IPS-11a (cell line): ENCODE measurements around the gene CAPN10.
"Not testable (repeated sequence)": the region's sequence is repeated elsewhere in the genome, so short reads cannot be mapped to it uniquely, and the experiment has no call there.

Experiments used
- H3K4me3 ChIP-seq: one replicate; pipeline ENCODE4 v1.5.1; 2013; ENCODE audit warnings: low read depth, low read length, control low read depth

CAPN10 gene

DNA sequence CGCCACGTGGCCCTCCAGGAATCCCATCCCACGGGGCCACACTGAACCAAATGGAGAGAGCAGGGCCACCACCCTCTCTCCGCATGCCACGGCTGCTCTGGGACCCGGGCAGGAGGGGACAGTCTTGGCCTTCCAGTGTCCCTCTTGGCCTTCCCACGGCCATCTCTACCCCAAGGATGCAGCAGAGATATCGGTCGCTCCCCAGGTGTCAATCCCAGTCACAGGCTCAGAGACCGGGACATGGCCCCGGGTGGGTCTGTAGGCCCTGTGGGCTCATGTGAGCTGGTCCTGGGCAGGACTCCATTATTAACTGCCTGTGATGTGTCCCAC lies 15.3 kb downstream of the CAPN10 start:
- no peak overlapping the region for H3K4me3 ChIP-seq

DNA sequence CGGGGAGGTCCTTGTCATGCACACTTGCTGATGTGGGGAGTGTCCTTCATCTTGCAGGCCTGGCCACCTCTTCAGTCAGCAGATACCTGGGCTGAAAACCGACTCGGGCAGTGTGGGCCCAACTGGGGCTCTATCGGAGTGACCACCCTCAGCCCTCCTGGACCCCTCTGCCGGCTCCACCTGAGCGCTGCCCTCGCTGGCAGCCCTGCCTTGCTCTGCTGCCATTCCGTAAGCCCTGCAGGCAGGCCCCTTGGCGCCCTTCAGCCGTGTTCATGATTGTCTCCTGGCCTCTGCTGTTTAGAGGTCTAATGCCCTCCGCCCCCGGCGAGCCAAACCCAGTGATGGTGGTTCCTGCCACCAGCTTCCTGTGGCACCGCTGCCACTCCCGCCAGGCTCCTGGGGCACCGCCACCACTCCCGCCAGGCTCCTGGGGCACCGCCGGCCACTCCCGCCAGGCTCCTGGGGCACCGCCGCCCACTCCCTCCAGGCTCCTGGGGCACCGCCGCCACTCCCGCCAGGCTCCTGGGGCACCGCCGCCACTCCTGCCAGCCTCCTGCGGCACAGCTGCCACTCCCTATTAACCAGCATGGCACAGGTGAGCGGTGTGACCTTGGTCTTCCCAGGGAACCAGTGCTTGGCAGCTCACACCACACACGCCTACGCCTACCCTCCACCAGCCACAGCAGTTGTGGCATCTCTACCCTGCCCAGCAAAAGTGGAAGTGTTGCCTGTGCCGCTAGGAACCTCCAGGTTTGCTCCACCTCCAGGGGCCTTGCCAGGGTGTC lies 15.9 kb downstream of the CAPN10 start:
- no peak overlapping the region for H3K4me3 ChIP-seq

DNA sequence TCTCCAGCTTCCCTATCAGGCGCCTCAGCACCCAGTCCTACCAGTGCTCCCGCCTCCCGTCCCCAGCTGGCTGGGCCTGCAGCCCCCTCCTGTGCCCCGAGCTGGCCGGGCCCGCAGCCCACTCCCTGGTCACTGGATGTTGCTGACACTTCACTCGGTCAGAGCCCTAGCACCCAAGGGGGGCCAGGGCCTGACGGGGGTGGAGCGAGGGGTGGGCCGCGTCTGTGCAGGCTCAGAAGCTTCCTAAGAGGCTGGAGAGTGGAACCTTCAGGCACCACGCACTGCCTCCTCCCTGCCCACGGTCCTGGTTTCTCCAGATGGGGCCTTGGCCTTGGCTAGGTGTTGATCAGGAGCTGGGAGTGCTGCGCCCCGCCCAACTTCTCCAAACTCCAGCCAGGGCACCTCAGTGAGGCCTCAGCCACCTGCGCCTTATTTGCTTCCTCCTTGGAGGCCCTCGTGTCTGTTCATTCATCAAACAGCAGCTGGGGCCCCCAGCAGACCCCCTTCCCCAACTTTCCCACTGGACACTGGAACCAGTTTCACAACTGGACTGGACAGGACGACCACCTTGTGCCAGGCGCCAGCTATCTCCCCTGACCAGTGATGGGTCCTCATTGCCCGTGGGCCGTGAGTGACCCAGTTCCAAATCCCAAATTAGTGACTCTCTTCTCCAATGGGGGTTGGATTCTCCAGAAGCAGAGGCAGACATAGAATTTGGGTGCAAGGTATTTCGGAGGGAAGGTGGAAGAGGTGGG lies 16.7 kb downstream of the CAPN10 start:
- no peak overlapping the region for H3K4me3 ChIP-seq

DNA sequence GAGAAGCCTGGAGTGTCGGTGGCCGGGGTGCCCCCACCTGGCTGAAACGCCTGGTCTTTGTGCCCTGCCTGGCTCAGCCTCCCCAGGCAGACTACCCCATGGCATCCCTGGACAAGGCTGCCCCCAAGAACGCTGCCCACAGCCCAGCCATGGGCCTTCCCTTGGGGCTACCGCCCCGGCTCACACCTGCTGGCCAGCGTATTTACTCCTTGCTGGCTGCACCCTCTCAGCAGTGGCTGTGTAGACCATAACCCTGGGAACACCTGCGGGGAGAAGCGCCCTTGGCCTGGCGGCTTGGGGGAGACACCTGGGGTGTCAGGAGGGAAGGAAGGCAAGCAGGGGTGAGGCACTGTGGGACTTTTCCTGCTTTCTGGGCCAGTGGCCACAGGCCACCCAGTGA lies 17.3 kb downstream of the CAPN10 start:
- no peak overlapping the region for H3K4me3 ChIP-seq

DNA sequence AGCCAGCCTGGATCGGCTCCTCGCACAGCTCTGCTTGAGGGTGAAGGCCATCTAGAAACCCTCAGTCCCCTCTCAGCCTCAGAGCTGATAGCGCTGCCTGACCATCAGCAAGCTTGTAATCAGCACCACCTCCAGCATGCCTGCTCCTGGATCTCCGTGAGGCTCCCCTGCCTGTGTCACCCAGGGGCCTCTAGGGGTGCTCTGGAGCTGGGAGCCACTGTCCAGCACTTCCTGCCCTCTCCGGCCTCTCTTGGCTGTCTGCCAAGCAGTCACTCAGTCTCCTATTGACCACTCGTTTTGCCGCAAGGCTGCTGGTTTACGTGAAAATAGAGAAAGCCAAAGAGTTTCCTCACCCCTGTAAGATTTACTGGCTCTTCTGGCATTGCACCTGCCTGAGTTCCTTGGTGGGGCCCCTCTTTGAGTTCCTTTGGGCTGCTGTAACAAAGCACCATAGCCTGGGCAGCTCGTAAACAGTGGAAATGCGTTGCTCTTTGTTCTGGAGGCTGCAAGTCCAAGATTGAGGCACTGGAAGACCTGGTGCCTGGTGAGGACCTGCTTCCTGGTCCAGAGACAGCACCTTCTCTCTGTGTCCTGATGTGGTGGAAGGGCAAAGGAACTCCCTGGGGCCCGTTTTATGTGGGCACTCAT lies 17.9 kb downstream of the CAPN10 start:
- H3K4me3 ChIP-seq, result no peak overlapping the region

DNA sequence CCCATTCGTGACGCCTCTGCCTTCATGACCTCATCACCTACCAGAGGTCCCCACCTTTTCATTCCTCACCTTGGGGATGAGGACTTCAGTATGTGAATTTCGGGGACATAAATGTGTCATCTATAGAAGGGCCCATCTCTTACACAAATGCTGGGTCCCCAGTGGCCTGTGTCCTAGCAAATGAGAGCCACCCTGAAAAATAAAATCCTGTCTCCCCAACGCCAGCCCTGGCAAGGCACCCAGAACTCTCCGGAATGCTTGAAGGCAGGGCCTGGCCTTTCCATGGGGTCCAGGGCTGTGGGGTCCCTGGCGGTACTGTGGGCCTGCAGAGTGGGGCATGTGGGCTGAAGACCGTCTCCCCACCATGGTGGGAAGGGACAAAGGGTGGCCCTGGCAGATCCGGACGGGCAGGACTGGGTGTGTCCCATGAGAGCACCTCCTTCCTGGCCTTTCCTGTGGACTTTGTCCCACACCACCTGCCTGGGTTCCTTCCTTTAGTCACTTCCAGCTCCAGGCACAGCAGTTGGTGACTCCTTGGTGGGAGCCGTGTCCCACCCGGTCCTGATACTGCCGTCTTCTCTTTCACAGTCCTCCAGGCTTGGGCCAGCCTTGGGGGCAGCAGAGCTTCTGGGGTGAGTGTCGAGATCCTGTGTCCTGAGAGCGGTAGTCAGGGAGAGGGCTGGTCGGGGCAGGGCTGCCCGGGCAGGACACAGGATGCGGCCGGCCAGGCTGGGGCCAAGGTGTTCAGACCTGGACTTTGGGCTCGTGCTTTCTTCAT lies 18.6 kb downstream of the CAPN10 start:
- H3K4me3 ChIP-seq, result no peak overlapping the region

DNA sequence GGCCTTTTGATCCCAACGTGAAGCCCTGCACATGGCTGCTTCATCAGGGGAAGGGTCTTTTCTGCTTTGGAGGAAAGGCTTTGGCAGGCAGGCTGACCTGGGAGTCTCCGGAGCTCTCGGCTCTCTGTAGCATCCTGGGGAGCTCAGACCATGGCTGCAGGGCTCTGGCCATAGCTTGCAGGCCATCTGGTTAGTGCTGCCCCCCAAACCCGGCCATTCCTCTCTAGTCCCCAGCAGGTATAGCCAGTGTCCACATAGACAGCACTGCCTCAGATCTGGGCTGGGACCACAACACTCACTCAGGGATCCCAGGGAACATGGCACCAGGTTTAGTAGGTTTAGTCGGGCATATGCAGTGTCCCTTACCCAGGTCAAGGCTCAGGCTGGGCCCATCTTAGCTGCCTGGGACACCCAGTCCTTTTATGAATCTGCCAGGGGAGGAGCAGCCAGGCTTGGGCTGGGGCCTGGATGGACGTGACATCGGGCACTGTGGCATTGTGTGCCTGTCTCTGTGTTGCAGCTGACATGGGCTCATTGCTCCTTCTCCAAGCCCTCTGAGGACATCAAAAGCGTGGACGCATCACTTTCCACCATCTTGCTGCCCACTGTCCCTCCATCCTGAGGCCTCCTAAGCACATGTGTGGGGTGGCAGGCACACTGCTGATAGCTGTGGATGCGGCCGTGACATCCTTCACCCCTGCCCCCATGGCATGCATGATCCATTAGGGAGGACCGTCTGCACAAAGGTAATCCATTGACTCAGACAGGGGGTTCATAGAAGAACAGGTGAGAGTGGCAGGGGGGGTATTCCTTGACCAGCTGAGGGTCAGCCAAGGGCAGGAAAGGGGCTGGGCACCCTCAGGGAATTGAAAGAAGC lies 19.6 kb downstream of the CAPN10 start:
- no peak overlapping the region for H3K4me3 ChIP-seq

DNA sequence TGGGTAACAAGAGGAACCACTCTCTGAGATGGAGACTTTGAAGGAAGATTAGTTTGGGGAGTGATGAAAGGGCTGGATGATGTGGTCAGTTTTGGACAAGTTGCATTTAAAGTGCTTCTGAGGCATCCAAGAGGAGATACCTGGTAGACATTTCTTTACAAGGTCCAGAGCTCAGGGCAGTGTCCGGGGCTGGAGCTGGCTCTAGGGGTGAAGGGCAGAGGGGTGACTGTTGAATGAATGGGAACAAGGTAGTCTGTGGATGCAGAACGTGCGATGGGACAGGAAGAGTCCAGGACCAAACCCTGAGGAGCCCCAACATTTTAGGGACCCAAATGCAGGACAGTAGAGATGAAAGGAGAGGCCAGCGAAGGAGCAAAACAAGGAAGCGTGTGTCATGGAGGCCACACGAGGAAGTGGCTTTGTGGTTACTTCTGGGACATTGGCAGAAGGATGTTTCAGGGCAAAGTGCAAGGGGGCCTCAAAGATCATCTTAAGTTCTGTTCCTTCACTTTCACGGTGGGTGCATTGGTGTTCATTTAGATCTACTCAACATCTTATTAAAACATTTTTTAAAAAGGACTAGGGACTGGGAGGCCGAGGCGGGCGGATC lies 25.2 kb downstream of the CAPN10 start:
- no peak overlapping the region for H3K4me3 ChIP-seq

DNA sequence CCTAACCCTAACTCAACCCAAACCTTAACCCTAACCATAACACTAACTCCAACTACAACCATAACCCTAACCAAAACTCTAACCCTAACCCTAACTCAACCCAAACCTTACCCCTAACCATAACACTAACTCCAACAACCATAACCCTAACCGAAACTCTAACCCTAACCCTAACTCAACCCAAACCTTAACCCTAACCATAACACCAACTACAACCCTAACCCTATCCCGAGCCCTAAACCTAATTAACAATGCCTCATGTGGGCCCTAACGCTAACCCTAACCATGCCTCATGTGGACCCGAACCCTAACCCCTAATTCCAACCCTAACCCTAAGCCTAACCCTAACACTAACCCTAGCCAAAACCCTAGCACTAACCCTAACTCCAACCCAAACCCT lies 27.2 kb downstream of the CAPN10 start:
- no peak overlapping the region for H3K4me3 ChIP-seq

DNA sequence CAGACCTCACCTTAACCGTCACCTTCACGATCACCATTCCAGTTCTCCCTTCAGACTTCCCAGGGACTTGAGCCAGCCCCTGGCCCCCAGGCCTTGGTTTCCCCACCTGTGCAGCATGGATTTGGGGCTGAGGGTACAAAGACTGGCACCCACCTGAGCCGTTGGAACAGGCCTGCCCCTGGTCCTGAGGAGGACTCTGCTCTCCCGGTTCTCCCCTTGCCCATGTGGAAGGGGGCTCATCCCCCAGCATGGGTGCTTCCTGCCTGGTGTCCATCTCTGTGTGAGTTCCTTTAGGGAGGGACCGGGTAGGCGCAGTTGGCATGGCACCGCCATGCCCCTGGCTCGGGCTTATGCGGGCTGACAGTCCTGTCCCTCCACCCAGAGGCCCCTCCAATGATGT lies 27.9 kb downstream of the CAPN10 start:
- no peak overlapping the region for H3K4me3 ChIP-seq

DNA sequence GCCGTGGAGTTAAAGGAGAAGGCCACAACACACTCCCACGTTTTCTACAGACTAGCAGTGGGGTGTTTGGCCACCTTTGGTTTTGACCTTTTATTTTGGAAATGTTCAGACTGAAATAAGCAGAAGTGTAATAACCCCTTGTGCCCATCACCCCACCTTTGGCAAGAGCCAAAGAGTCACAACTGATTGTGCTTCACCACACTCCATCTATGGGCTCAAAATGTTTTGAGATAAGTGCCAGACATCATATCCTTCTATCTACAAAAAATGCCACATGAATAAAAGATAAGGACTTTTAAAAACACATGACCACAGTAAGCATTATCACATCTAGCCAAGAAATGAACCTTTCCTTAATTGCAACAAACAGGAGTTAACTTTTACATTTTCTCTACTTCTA lies 28.9 kb downstream of the CAPN10 start:
- H3K4me3 ChIP-seq, result no peak overlapping the region

DNA sequence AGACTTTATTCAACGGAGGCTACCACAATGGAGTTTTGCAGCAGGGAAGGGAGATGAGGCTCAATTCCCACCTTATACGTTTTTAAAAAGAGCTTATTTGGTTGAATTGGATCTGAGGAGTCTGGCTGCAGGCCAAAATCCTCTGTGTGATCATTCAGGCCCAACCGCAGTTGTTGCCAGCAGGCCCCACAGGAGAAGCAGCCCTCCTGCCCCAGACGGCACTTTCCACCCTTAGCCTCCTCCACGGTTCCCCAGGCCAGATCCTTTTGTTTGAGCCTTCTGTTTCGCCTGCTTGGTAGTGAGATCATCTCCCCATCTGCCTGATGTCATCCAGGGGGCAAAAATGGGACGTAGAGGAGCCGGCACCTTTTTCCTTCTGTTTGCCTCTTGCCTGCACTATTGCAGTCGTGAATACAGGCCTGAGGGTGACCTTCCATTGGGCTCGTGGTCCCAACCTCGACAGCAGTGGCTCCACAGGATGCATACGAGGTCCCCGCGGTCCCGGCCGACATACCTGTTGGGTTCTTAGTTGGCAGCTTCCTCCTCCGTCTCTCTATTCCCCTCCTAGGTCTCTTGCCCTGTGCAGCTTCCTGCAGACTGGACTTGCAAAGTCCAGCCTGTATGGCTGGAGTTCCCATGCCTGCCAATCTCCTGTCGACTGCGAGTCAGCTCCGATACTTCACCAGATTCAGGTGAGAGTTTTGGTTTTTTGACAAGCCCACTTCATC lies 29.4 kb downstream of the CAPN10 start:
- H3K4me3 ChIP-seq, result no peak overlapping the region

DNA sequence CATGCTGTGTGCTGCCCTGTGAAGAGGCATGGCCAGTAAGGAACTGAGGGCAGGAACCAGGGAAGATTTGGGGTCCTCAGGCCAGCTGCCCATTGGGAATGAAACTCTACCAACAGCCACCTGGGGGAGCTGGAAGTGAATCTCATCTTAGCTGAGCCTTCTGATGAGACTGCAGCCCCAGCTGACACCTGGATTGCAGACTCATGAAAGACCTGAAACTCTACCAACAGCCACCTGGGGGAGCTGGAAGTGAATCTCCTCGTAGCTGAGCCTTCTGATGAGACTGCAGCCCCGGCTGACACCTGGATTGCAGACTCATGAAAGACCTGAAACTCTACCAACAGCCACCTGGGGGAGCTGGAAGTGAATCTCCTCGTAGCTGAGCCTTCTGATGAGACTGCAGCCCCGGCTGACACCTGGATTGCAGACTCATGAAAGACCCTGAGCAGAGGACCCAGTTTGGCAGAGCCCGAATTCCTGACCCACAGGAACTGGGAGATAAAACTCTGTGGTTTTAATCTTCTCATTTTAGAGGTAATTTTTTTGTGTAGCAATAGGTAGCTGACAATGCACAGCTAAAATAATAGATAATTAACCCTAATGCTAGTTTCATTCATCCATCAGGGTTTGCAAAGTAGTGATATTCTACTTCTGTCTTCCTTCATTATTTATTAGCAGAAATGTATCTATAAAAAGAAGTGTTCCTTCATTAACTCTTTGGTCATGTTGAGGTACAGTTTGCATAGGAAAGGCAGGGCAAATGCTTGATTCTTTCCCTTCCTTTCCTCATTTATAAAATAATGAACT lies 30.5 kb downstream of the CAPN10 start:
- H3K4me3 ChIP-seq, result not testable (repeated sequence)

DNA sequence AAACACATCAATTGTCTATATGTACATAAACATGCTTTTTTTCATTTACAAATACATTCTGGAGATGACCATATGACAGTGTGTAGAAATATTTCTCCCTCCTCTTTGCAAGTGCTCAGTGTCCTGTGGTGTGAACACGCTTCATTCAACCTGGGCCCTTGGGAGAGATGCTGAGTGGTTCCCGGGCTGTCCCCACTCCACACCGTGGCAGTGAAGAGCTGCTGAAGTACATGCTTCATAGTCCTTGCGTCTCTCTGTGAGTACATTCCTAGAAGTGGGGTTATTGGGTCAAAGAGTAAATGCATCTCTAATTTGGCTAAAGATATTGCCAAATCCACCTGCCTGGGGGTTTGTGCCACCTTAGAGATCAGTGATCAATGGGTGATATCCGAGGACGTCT lies 32.2 kb downstream of the CAPN10 start:
- no peak overlapping the region for H3K4me3 ChIP-seq

DNA sequence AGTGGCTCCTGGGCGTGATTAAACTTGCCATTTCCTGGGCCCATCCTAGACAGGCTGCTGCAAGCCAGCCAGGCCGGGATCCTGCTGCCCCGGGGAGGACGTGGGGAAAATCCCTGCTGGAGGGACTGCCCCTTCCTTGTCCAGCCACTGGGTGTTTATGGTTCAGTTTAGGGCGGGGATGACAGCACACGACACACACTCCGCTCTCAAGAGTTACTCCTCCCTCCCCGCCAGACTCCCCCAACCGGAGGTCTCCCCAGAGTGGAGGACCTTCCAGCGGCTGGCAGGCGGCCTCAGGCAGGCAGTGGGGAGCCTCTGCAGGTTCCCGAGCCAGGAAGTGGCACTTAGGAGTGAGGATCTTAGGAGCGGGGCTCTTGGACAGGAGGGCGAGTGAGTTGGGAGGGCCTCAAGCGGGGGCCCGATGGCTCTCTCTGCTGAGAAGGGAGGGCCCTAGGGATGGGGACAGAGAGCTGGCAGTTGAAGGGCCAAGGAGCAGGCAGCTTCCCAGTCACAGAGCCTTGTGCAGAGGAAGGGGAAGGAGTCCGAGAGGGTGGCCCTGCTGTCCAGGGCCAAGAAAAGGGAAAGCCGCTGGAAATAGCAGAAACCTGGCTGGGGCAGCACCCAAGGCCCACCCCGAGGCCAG lies 33.1 kb downstream of the CAPN10 start:
- H3K4me3 ChIP-seq, result no peak overlapping the region

DNA sequence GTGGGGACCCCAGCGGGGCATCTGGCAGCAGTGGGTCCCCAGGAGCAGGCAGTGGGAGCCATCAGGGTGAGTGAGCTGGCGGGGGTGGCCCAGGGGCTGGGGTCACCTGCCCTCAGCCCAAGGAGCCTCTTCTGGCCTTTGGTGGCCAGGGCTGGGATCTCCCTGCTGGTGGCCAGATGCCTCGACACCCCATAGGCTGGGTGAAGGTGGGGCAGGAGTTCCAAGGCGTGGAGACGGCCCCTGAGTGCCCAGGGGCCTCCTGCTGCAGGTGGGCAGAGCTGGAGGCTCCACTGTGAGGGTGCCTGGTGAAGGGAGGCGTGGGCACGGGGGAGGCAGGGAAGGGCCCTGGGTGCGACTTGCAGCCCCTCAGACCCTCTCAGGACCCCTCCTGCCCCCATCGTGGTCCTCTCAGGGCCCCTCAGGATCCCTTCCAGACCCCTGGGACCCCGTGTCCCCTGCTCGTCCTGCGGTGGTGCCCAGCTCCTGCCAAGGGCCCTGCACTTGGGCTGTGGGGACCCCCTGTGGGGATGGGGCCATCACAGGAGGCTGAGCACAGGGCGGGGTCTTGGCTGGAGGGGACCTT lies 33.7 kb downstream of the CAPN10 start:
- H3K4me3 ChIP-seq, result no peak overlapping the region

DNA sequence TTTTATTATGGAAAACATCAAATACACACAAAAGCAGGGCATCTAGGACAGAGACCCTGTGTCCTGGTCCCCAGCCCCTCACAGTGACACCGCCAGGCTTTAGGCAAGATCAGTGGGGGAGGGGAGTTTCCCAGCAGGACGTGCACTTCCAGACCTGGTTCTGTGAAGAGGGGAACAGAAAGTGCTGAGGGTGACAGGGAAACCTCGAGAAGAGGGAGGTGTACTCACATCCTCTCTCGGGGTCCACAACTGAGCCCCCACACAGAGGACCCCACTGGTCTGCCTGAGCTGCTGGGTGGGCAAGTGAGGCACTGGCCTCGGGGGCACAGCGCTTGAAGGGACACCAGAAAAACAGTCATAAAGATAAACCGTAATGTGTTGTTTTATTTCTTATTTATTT lies 34.3 kb downstream of the CAPN10 start:
- no peak overlapping the region for H3K4me3 ChIP-seq

DNA sequence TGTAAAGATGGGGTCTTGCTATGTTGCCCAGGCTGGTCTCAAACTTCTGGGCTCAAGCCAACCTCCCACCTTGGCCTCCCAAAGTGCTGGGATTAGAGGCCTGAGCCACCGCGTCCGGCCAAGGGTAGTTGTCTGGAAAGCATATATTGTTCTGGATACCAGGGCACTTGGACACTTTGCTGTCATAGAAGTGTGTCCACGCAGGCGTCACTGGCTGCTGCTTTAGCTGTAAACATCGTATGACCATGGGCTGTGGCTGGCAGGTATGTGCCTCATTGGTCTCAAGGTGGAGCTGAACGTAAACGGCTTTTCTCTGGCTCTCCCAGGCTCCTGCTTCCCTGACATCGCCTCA lies 35.5 kb downstream of the CAPN10 start:
- no peak overlapping the region for H3K4me3 ChIP-seq
